Uterus (tissue), 4 donors: ENCODE measurements around the gene RNF144B. TPM values are rescaled to one million over a fixed set of nuclear protein-coding genes. Genes with fewer than 3 reads are reported as not detected.

ENCODE experiments used
- DNase-seq, 2 donors: peaks; one replicate each; pipeline ENCODE4 v3.0.0-alpha.2; 2019 to 2020
- H3K27ac ChIP-seq, 2 donors: fragments of 200-600 bp; sonication (generic); 1 replicate in 1 of 2; 2 replicates in 1 of 2; pipeline ENCODE4 v1.5.1; 2016 to 2018
- H3K27me3 ChIP-seq, 2 donors: fragments of 200-600 bp; sonication (generic); one replicate each; pipeline ENCODE4 v1.5.1; 2018 to 2019; ENCODE audit warnings: control low read depth in 1 of 2
- H3K36me3 ChIP-seq, 2 donors: fragments of 200-600 bp; sonication (generic); one replicate each; pipeline ENCODE4 v1.5.1; 2019; ENCODE audit warnings: control low read depth in 1 of 2
- H3K4me1 ChIP-seq, 2 donors: fragments of 200-600 bp; sonication (generic); one replicate each; pipeline ENCODE4 v1.5.1; 2018 to 2019; ENCODE audit warnings: control low read depth in 1 of 2
- H3K4me3 ChIP-seq, 2 donors: fragments of 200-600 bp; sonication (generic); 1 replicate in 1 of 2; 2 replicates in 1 of 2; pipeline ENCODE4 v1.5.1; 2018 to 2019; ENCODE audit warnings: mild to moderate bottlenecking in 1 of 2
- H3K9me3 ChIP-seq, 2 donors: fragments of 200-600 bp; sonication (generic); one replicate each; pipeline ENCODE4 v1.5.1; 2019; ENCODE audit warnings: control low read depth in 1 of 2
- CTCF ChIP-seq, 4 experiments: fragments of 200-600 bp in 2 of 4; fragments of 450-650 bp in 2 of 4; sonication (generic) in 2 of 4; IDR thresholded peaks; one replicate each; pipeline ENCODE4 v1.5.1; 2016 to 2019; ENCODE audit warnings: antibody characterized with exemption in 4 of 4, mild to moderate bottlenecking in 2 of 4, moderate library complexity in 1 of 4
- POLR2A ChIP-seq, 2 donors: fragments of 450-650 bp; IDR thresholded peaks; one replicate each; pipeline ENCODE4 v1.6.1; 2016; ENCODE audit warnings: antibody characterized with exemption in 2 of 2, mild to moderate bottlenecking in 1 of 2, moderate library complexity in 1 of 2
- intact Hi-C: fragments of 100-400 bp; cut with DNase I; formaldehyde crosslinking; loops from one replicate; pipeline ENCODE4 v1.15.1; 2023; ENCODE audit warnings: low total_unique reads
- total RNA-seq, 4 donors: library from RNA; depleted of rRNA in 3 of 4; stranded (reverse); fragments of >200 nt in 3 of 4; gene quantifications; one replicate each; pipeline versions ENCODE4 v1.1.0 to v1.2.4, GENCODE V29; 2014 to 2023
- donor health status: DM: yes; HTN: yes; CAD: no.

Gene RNF144B
- total RNA-seq, 4 donors from 2014 or later, result 8.2 to 35.7 (median 23.1) TPM

- no peak overlapping the region for H3K4me3 ChIP-seq
- no peaks in the 10 kb centered on the region for H3K36me3 ChIP-seq
- TF ChIP-seq POLR2A (IDR thresholded peaks at IDR 0.05) (no peak), CTCF (IDR thresholded peaks at IDR 0.05) (no peak)
- no peak overlapping the region for H3K27ac ChIP-seq
- intact Hi-C loops, result no loop called here
- DNase-seq, result no peak
- H3K9me3 ChIP-seq, result no peaks in the 10 kb centered on the region
- H3K4me1 ChIP-seq, result no peaks in the 10 kb centered on the region
- H3K27me3 ChIP-seq, result no peaks in the 10 kb centered on the region
Observed at GRCh38 chr6:18510644-18511033, 123.5 kb downstream of the RNF144B start.

GRCh38 chr6:18511211-18511610, 124.1 kb downstream of the RNF144B start:
- no peak for DNase-seq
- no peaks in the 10 kb centered on the region for H3K36me3 ChIP-seq
- no peak overlapping the region for H3K27ac ChIP-seq
- no peak for TF ChIP-seq POLR2A (IDR thresholded peaks at IDR 0.05)
- intact Hi-C loops, result no loop called here
- H3K9me3 ChIP-seq, result no peaks in the 10 kb centered on the region
- no peaks in the 10 kb centered on the region for H3K27me3 ChIP-seq
- H3K4me1 ChIP-seq, result no peaks in the 10 kb centered on the region
- H3K4me3 ChIP-seq, result no peak overlapping the region

GRCh38 chr6:18513253-18513798, 126.2 kb downstream of the RNF144B start:
- H3K4me1 ChIP-seq, result no peaks in the 10 kb centered on the region
- no peak for DNase-seq
- no peak overlapping the region for H3K4me3 ChIP-seq
- intact Hi-C loops, result no loop called here
- H3K27me3 ChIP-seq, result no peaks in the 10 kb centered on the region
- no peak for TF ChIP-seq CTCF (IDR thresholded peaks at IDR 0.05)
- TF ChIP-seq POLR2A (IDR thresholded peaks at IDR 0.05), result no peak
- no peaks in the 10 kb centered on the region for H3K9me3 ChIP-seq
- no peak overlapping the region for H3K27ac ChIP-seq
- no peaks in the 10 kb centered on the region for H3K36me3 ChIP-seq

GRCh38 chr6:18514180-18514579, 127.0 kb downstream of the RNF144B start:
- Histone ChIP-seq H3K4me3 (no peak overlapping the region), H3K27ac (no peak overlapping the region), H3K9me3 (no peaks in the 10 kb centered on the region), H3K27me3 (no peaks in the 10 kb centered on the region), H3K4me1 (no peaks in the 10 kb centered on the region), H3K36me3 (no peaks in the 10 kb centered on the region)
- no peak for DNase-seq
- TF ChIP-seq CTCF (IDR thresholded peaks at IDR 0.05) (no peak), POLR2A (IDR thresholded peaks at IDR 0.05) (no peak)
- intact Hi-C loops, result no loop called here

GRCh38 chr6:18515767-18516166, 128.6 kb downstream of the RNF144B start:
- Histone ChIP-seq H3K4me1 (no peaks in the 10 kb centered on the region), H3K9me3 (no peaks in the 10 kb centered on the region), H3K27ac (no peak overlapping the region), H3K27me3 (no peaks in the 10 kb centered on the region), H3K36me3 (no peaks in the 10 kb centered on the region), H3K4me3 (no peak overlapping the region)
- TF ChIP-seq POLR2A (IDR thresholded peaks at IDR 0.05) (no peak), CTCF (IDR thresholded peaks at IDR 0.05) (no peak)
- intact Hi-C loops, result no loop called here
- DNase-seq, result no peak

Other genes starting within 250 kb of the RNF144B start
- 10 to 100 TPM in 1 of 4 donors, 1 to 10 TPM in 3; 5.9 to 11.4 (median 6.6) TPM for gene TPMT, start 232.3 kb upstream of the RNF144B start, total RNA-seq
- 10 to 100 TPM; 10.6 to 24.7 (median 14.0) TPM for gene KDM1B, start 231.9 kb upstream of the RNF144B start, total RNA-seq
- gene DEK, start 122.8 kb upstream of the RNF144B start, total RNA-seq, result 100 to 1,000 TPM; 126 to 171 (median 144) TPM